ENCODE measurements around the gene PLPPR1. TPM values are rescaled to one million over a fixed set of nuclear protein-coding genes. Genes with fewer than 3 reads are reported as not detected.
"Not testable (repeated sequence)": the region's sequence is repeated elsewhere in the genome, so short reads cannot be mapped to it uniquely, and the experiment has no call there.

The PLPPR1 gene
- total RNA-seq, 2 donors from 2014 or later: not detected

DNA sequence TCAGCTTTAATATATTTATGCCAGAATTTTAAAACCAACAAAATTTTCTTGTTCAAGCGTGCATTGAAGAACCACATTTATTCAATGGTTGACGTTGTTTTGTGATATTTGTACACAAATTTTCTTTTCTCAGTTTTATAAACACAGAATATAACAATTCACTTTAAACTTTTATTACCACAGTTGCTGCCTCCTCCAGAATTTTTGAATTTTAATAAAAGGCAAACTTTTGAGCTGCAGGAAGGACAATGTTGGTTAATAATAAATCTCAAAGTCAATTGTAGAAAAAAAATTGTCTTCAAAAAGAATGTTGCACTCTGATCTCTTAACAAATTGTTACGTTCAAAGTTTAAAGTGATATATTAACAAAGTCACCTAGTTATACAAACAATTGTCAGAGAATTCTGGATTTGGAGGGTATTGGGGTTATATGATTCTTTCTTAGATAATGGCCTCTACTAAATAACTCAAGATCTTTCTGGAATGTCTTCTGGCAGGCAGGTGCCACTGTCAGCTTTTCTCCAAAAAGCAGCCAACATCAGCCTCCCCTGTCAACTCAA, 295.8 kb downstream of the PLPPR1 start:
- Mint-ChIP-seq H3K4me3 (no peak overlapping the region), H3K4me1 (ENCODE audit: low read depth in 2 of 2) (no peaks in the 10 kb centered on the region), H3K27me3 (peaks cover 0 to 5% of the 10 kb centered on the region in 2 donors), H3K9me3 (peaks cover 3% of the 10 kb centered on the region), H3K36me3 (peaks cover 4% of the 10 kb centered on the region), H3K27ac (no peak overlapping the region)
- ATAC-seq (no peak), DNase-seq (ENCODE audit: low spot score) (no peak)

DNA sequence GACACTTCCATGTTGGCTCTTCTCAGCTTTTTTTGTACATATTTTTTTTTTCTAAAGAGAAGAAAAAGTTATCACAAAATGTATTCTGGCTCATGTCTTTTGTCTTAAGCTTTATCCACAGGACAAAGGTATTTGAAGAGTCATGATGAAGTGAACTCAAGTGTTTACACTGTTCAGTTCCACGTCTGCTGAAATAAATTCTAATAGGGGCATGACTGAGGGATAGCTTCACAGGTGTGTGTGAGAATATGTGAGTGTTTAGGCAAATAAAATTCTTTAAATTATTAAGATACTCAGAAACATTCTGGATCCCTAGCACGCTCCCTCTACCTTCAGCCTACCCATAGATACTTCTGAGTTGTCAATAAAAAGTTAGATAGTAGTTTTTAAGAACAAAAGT, 296.5 kb downstream of the PLPPR1 start:
- Mint-ChIP-seq H3K27me3 (peaks cover 0 to 6% of the 10 kb centered on the region in 2 donors), H3K36me3 (peaks cover 4% of the 10 kb centered on the region), H3K4me1 (ENCODE audit: low read depth in 2 of 2) (no peaks in the 10 kb centered on the region), H3K27ac (no peak overlapping the region), H3K9me3 (peaks cover 3% of the 10 kb centered on the region), H3K4me3 (no peak overlapping the region)
- no peak for ATAC-seq
- no peak for DNase-seq (ENCODE audit: low spot score)

DNA sequence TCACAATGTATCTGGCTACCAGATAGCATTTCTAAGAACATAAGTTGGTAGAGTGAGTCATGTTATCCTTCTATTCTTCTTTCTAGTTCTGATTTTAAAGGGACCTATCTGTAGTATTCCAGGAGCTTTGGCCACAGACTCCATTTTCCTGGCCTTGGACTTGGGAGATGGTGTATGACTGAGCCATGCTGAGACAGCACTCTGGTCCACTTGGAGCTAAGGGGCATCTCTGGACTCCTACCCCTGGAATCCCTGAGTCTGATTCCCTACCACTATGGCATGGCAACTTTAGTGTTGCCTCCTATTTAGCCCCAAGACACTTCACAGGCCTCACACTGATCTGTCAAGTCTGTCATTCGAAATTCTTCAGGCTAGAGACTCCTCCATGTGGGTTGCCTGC, 297.5 kb downstream of the PLPPR1 start:
- Mint-ChIP-seq H3K27me3 (peaks cover 3 to 10% of the 10 kb centered on the region in 2 donors), H3K4me1 (ENCODE audit: low read depth in 2 of 2) (no peaks in the 10 kb centered on the region), H3K36me3 (peaks cover 4% of the 10 kb centered on the region), H3K9me3 (peaks cover 3% of the 10 kb centered on the region), H3K4me3 (no peak overlapping the region), H3K27ac (no peak overlapping the region)
- ATAC-seq (no peak), DNase-seq (ENCODE audit: low spot score) (no peak)

DNA sequence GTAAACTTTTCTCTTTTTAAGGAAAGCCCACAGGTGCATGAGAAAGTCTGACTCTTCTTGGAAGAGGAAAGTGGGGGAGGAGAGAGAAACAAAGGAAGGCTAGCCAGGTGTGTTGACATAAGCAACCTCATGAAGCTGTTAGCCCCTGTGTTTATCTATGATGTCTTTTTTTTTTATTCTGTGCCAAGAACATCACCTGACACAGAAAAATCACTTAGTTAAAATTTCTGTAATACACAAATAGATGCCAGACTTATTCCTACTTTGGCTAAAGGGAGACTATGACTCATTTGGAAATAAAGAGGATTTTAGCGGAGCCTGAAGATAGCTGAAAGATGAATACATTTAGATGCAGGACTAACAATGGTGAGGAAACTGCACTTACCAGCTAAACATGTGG, 298.0 kb downstream of the PLPPR1 start:
- Mint-ChIP-seq H3K9me3 (peaks cover 3% of the 10 kb centered on the region), H3K4me3 (no peak overlapping the region), H3K4me1 (ENCODE audit: low read depth in 2 of 2) (no peaks in the 10 kb centered on the region), H3K36me3 (peaks cover 4% of the 10 kb centered on the region), H3K27me3 (peaks cover 3 to 7% of the 10 kb centered on the region in 2 donors), H3K27ac (no peak overlapping the region)
- ATAC-seq (no peak), DNase-seq (ENCODE audit: low spot score) (no peak)

DNA sequence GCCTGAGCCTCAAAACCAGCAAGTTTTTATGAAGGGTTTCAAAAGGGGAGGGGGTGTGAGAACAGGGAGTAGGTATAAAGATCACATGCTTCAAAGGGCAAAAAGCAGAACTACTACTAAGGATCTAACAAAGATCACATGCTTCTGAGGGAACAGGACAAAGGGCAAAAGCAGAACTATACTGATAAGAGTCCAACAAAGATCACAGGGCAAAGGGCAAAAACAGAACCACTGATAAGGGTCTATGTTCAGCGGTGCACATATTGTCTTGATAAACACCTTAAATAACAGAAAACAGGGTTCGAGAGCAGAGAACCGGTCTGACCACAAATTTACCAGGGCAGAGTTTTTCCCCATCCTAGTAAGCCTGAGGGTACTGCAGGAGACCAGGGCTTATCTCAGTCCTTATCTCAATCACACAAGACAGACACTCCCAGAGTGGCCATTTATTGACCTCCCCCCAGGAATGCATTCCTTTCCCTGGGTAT, 298.9 kb downstream of the PLPPR1 start:
- H3K27ac Mint-ChIP-seq; H3K4me3 Mint-ChIP-seq; H3K9me3 Mint-ChIP-seq; DNase-seq (ENCODE audit: low spot score); H3K4me1 Mint-ChIP-seq (ENCODE audit: low read depth in 2 of 2); ATAC-seq; H3K36me3 Mint-ChIP-seq: not testable (repeated sequence)
- peaks cover 4 to 12% of the 10 kb centered on the region in 2 donors for H3K27me3 Mint-ChIP-seq

DNA sequence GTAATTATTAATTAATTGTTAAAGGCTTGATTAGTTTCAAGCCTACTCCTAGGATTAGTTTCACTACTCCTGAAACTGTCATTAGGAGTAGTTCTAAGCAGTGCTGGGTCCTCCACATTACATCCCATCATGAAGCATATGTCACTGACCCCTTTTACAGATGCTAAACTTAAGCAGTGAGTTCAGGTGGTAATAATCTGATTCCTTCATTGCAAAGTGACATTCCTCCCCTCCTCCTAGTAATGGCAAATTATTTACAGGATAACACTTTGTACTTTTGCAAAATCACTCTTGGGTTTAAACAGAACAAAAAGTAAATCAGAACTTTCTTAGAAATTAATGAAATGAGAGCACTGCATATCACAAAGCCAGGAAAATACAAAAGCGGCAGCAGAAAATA, 303.8 kb downstream of the PLPPR1 start:
- H3K9me3 Mint-ChIP-seq: peaks cover 1% of the 10 kb centered on the region
- H3K36me3 Mint-ChIP-seq: peaks cover under 1% of the 10 kb centered on the region
- H3K4me3 Mint-ChIP-seq: no peak overlapping the region

DNA sequence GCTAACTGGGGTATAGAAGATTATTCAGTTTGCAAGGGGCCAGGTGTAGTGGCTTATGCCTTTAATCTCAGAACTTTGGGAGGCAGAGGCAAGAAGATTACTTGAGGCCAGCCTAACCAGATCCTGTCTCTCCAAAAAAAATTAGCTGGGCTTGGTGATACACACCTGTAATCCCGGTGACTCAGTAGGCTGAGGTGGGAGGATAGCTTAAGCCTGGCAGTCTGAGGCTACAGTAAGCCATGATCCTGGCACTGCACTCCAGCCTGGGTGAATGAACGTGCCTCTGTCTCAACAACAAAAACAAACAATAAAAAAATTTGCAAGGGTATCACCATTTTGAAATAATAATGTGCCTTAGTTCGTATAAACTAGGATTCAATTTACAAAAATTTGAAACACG, 305.0 kb downstream of the PLPPR1 start:
- peaks cover under 1% of the 10 kb centered on the region for H3K9me3 Mint-ChIP-seq
- no peaks in the 10 kb centered on the region for H3K36me3 Mint-ChIP-seq
- ATAC-seq (no peak), DNase-seq (ENCODE audit: low spot score) (no peak)
- no peak overlapping the region for H3K27ac Mint-ChIP-seq
- H3K4me3 Mint-ChIP-seq: no peak overlapping the region
- no peaks in the 10 kb centered on the region for H3K4me1 Mint-ChIP-seq (ENCODE audit: low read depth in 2 of 2)
- peaks cover 6 to 16% of the 10 kb centered on the region in 2 donors for H3K27me3 Mint-ChIP-seq

More for the DNA sequence above, 303.8 kb downstream of the PLPPR1 start:
- Mint-ChIP-seq H3K4me1 (ENCODE audit: low read depth in 2 of 2) (no peaks in the 10 kb centered on the region), H3K27ac (no peak overlapping the region), H3K27me3 (peaks cover 5 to 16% of the 10 kb centered on the region in 2 donors)
- DNase-seq (ENCODE audit: low spot score): no peak
- ATAC-seq: no peak

DNA sequence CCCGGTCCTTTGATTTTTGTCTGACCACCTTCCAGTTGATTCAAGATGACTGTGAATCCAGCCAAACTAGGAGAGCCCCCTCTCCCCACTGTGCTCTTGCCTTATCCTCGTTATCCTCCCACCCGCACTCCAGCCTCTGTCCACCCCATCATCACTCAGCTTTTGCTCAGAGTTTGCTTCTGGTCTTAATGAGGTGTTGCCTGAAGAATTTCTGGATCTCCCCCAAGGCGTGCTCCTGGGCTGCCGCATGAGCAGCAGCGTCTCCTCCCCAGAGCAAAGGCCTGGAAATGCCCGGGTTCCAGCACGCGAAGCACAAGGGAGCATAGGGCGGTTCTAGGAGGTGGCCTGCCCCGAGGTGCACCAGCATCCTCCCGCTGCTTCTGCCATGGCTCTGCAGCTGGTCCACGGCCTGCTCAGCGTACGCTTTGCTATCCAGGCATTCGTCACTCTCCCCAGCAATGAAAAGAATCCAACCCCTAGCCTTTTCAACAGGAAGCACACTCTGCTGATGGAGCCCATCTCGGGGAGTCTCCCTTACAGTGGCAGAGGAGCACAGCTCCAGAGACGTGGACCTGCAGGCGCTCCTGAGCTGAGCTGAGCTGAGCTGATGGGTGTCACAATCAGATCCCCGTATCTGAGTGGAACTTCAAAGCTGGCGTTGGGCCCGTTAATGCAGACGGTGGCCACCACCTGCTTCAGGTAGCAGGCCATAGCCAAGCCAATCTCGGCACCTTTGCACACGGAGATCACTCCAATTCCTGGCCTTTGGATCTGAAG, 305.6 kb downstream of the PLPPR1 start:
- H3K4me1 Mint-ChIP-seq (ENCODE audit: low read depth in 2 of 2): no peaks in the 10 kb centered on the region
- H3K4me3 Mint-ChIP-seq: no peak overlapping the region
- H3K27me3 Mint-ChIP-seq: peaks cover 7 to 16% of the 10 kb centered on the region in 2 donors
- H3K9me3 Mint-ChIP-seq: peaks cover 3% of the 10 kb centered on the region
- no peaks in the 10 kb centered on the region for H3K36me3 Mint-ChIP-seq
- DNase-seq (ENCODE audit: low spot score): no peak
- no peak overlapping the region for H3K27ac Mint-ChIP-seq
- ATAC-seq: peak in 1 of 2 donors; percentile 24

DNA sequence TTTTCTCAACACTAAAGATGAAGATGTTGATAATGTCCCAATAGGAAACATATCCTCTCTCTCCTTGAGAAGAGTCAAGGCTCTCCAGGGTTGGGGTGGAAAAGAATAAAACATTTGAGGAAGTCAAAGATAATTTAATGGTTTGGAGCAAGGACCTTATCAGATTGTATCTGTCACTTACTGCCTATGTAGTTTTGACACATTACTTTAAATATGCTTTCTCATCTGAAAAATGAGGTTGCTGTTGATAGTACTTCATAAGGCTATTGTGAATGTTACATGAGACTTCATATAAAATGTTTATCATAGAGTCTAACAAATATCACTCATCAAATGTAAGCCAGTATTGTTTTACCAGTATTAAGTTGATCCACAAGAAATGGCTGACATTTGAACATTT, 307.6 kb downstream of the PLPPR1 start:
- no peaks in the 10 kb centered on the region for H3K4me1 Mint-ChIP-seq (ENCODE audit: low read depth in 2 of 2)
- H3K9me3 Mint-ChIP-seq: peaks cover 3% of the 10 kb centered on the region
- H3K4me3 Mint-ChIP-seq: no peak overlapping the region
- no peaks in the 10 kb centered on the region for H3K36me3 Mint-ChIP-seq
- DNase-seq (ENCODE audit: low spot score) (no peak), ATAC-seq (no peak)
- H3K27me3 Mint-ChIP-seq: peaks cover 4 to 9% of the 10 kb centered on the region in 2 donors
- H3K27ac Mint-ChIP-seq: no peak overlapping the region

DNA sequence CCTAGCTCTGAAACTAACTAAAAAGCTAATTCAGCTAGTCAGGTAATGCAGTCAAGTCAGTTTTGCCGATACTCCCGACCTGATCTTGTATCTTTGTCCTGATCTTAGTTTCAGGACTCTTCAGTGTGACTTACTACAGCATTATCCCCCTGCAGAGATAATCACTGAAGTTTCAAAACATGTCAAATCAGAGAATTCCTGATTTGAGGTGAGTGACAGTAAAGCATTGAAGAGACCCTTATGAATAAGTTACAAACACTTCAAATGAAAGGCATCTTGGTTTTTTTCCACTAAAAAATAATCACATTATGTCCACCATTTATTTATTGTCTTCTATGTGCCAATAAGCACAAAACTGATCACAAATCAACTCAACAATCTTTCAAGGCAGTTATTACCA, 308.7 kb downstream of the PLPPR1 start:
- H3K27me3 Mint-ChIP-seq: peaks cover 8 to 13% of the 10 kb centered on the region in 2 donors
- H3K9me3 Mint-ChIP-seq: peaks cover 3% of the 10 kb centered on the region
- no peak overlapping the region for H3K4me3 Mint-ChIP-seq

DNA sequence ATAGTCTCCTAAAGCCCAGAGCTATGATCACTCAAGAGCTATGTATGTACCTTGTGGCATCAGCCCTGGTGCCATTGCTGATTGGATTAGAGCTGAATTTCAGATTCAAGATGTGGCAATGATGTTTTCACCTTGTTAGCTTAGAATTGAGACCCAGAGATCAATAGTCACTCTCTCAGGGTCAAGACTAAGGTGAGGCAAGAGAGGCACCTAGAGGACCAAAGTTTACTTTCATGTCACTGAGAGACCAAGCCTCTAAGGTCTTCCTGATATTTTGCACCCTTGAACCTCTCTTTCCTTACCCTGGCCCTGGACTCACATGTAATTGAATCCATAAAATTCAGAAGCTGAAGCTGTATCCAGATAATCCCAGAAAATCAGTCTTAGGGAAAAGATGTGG, 313.4 kb downstream of the PLPPR1 start:
- DNase-seq (ENCODE audit: low spot score) (no peak), ATAC-seq (no peak)
- Mint-ChIP-seq H3K27ac (no peak overlapping the region), H3K4me3 (no peak overlapping the region), H3K4me1 (ENCODE audit: low read depth in 2 of 2) (no peaks in the 10 kb centered on the region), H3K36me3 (no peaks in the 10 kb centered on the region), H3K9me3 (peaks cover 3% of the 10 kb centered on the region), H3K27me3 (peaks cover 11 to 18% of the 10 kb centered on the region in 2 donors)

More for the DNA sequence above, 308.7 kb downstream of the PLPPR1 start:
- Mint-ChIP-seq H3K4me1 (ENCODE audit: low read depth in 2 of 2) (no peaks in the 10 kb centered on the region), H3K36me3 (no peaks in the 10 kb centered on the region), H3K27ac (no peak overlapping the region)
- DNase-seq (ENCODE audit: low spot score) (no peak), ATAC-seq (no peak)

DNA sequence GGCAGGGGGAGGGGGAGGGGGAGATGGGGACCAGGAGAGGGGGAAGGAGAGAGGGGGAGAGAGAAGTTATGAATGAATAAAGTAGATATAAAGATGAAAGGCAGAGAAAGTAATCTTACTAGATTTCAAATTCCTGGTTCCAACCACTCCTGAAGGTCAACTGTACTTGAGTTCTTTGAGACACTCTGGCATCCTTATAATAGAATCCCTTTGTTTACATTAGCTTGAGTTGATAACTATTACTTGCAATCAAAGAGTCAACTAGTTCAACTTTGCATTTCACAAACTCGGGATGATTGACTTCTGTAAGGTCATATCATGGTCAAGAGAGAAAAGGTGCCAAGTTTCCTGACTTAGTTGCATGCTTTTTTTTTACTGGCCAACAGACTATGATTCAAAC, 314.1 kb downstream of the PLPPR1 start:
- H3K27me3 Mint-ChIP-seq: peaks cover 11 to 18% of the 10 kb centered on the region in 2 donors
- H3K27ac Mint-ChIP-seq: no peak overlapping the region
- no peak for ATAC-seq

DNA sequence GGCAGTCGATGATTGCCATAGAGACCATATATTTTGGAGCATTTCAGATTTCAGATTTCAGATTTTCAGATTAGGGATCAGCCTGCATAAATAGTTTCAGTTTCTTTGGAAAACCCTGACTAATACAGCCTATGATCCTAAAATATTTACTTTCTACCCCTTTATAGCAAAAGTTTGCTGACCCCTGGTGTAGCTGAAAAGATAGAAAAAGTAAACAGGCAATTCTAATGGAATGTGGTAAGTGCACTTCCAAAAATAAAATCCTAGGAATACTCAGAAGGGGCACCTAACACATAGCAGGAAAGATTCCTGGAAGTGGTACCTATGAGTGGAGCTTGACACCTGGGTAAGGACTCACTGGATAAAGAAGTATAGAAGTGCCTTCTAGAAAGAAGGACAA, 321.8 kb downstream of the PLPPR1 start:
- Mint-ChIP-seq H3K9me3 (peaks cover 3% of the 10 kb centered on the region), H3K4me3 (no peak overlapping the region), H3K4me1 (ENCODE audit: low read depth in 2 of 2) (no peaks in the 10 kb centered on the region), H3K27me3 (peaks cover 13 to 16% of the 10 kb centered on the region in 2 donors), H3K27ac (no peak overlapping the region), H3K36me3 (no peaks in the 10 kb centered on the region)
- no peak for DNase-seq (ENCODE audit: low spot score)
- no peak for ATAC-seq

More for the DNA sequence above, 314.1 kb downstream of the PLPPR1 start:
- no peak for DNase-seq (ENCODE audit: low spot score)
- Mint-ChIP-seq H3K4me1 (ENCODE audit: low read depth in 2 of 2) (no peaks in the 10 kb centered on the region), H3K4me3 (no peak overlapping the region), H3K36me3 (no peaks in the 10 kb centered on the region), H3K9me3 (peaks cover 3% of the 10 kb centered on the region)

DNA sequence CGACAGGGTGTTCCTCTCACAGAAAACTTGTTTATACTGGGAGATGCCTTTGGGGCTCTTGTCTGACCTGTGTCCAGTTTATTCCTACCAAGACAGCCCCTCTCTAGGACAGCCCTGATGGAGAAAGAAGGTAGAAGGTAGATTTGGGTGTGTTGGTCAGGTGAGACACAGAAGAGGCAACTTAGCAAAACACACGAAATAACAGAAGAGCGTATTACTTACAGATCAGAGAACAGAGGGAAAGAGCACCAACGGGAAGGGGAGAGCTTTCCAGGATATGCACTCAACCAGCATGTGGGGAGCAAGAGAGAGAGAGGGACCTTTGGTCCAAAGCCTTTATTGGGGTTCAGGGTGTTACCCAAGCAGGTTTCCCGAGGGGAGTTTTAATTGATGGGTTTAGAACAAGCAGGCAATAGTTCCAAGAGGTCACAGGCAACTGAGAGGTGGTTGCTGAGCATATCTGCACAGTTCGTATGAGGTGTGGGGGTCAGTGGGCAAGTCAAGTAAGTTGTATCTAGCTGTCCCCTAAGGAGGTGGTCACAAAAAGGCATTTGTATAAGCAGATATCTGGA, 324.5 kb downstream of the PLPPR1 start:
- no peaks in the 10 kb centered on the region for H3K4me1 Mint-ChIP-seq (ENCODE audit: low read depth in 2 of 2)
- H3K9me3 Mint-ChIP-seq: peaks cover 3% of the 10 kb centered on the region
- ATAC-seq (no peak), DNase-seq (ENCODE audit: low spot score) (no peak)
- H3K4me3 Mint-ChIP-seq: no peak overlapping the region
- peaks cover 10 to 16% of the 10 kb centered on the region in 2 donors for H3K27me3 Mint-ChIP-seq
- H3K27ac Mint-ChIP-seq: no peak overlapping the region
- no peaks in the 10 kb centered on the region for H3K36me3 Mint-ChIP-seq

Measured in natural killer cell treated with Interleukin-12 subunit alpha and Interleukin-12 subunit beta and Interleukin-15 and Interleukin-18, amount 100 ng/mL, for 72 hours (primary cell).